H9 (cell line): ENCODE data around the gene DEPDC5. TPM values are rescaled to one million over a fixed set of nuclear protein-coding genes. Genes with fewer than 3 reads are reported as not detected.

Experiments used
- DNase-seq: peaks from one replicate; pipeline ENCODE4 v3.0.0-alpha.2; 2017
- H2AFZ ChIP-seq: one replicate; pipeline ENCODE4 v1.6.1; 2013; ENCODE audit warnings: mild to moderate bottlenecking, low read length, control low read depth, moderate library complexity
- H2AK5ac ChIP-seq: 2 replicates; pipeline ENCODE4 v1.6.1; 2013; ENCODE audit warnings: low read length, control low read depth, mixed read lengths; ENCODE audit not compliant: insufficient read length
- H2BK120ac ChIP-seq: one replicate; pipeline ENCODE4 v1.6.1; 2013; ENCODE audit warnings: low read depth, mild to moderate bottlenecking, low read length, control low read depth, inconsistent platforms; ENCODE audit not compliant: poor library complexity, severe bottlenecking
- H2BK12ac ChIP-seq: 2 replicates; pipeline ENCODE4 v1.6.1; 2013; ENCODE audit warnings: low read length, control low read depth, mixed read lengths, low read depth; ENCODE audit not compliant: insufficient read length
- H2BK15ac ChIP-seq: 2 replicates; pipeline ENCODE4 v1.6.1; 2013; ENCODE audit warnings: low read depth, low read length, control low read depth
- H2BK20ac ChIP-seq: one replicate; pipeline ENCODE4 v1.6.1; 2013; ENCODE audit warnings: low read depth, mild to moderate bottlenecking, low read length, control low read depth, inconsistent platforms; ENCODE audit not compliant: poor library complexity, severe bottlenecking
- H2BK5ac ChIP-seq: 2 replicates; pipeline ENCODE4 v1.6.1; 2013; ENCODE audit warnings: low read length, control low read depth, mixed read lengths; ENCODE audit not compliant: insufficient read length
- H3K14ac ChIP-seq: 2 replicates; pipeline ENCODE4 v1.6.1; 2013; ENCODE audit warnings: low read length, control low read depth; ENCODE audit not compliant: insufficient read depth
- H3K18ac ChIP-seq: 2 replicates; pipeline ENCODE4 v1.6.1; 2013; ENCODE audit warnings: low read depth, mild to moderate bottlenecking, mixed read lengths, low read length, control low read depth; ENCODE audit not compliant: insufficient read length
- H3K23ac ChIP-seq: 2 replicates; pipeline ENCODE4 v1.6.1; 2013; ENCODE audit warnings: low read length, control low read depth, mixed read lengths, low read depth; ENCODE audit not compliant: insufficient read length
- H3K23me2 ChIP-seq: 2 replicates; pipeline ENCODE4 v1.6.1; 2013; ENCODE audit warnings: low read depth, mild to moderate bottlenecking, mixed read lengths, low read length, control low read depth; ENCODE audit not compliant: insufficient read length, poor library complexity, severe bottlenecking
- H3K27ac ChIP-seq: 2 replicates; pipeline ENCODE4 v1.5.1; 2013; ENCODE audit warnings: low read length, control low read depth, mixed read lengths, low read depth; ENCODE audit not compliant: insufficient read length
- H3K27me3 ChIP-seq: 2 replicates; pipeline ENCODE4 v1.6.1; 2013; ENCODE audit warnings: low read length, control low read depth, inconsistent platforms; ENCODE audit not compliant: insufficient read depth
- H3K4ac ChIP-seq: 2 replicates; pipeline ENCODE4 v1.6.1; 2013; ENCODE audit warnings: low read depth, mild to moderate bottlenecking, control low read depth, inconsistent platforms, low read length, moderate library complexity
- H3K4me1 ChIP-seq: 2 replicates; pipeline ENCODE4 v1.6.1; 2013; ENCODE audit warnings: low read length, control low read depth, inconsistent platforms; ENCODE audit not compliant: insufficient read depth
- H3K4me2 ChIP-seq: 2 replicates; pipeline ENCODE4 v1.6.1; 2013; ENCODE audit warnings: low read length, control low read depth, mixed read lengths; ENCODE audit not compliant: insufficient read length, insufficient read depth
- H3K56ac ChIP-seq: 2 replicates; pipeline ENCODE4 v1.6.1; 2013; ENCODE audit warnings: low read depth, mild to moderate bottlenecking, mixed read lengths, low read length, control low read depth; ENCODE audit not compliant: insufficient read length
- H3K79me1 ChIP-seq: 2 replicates; pipeline ENCODE4 v1.6.1; 2013; ENCODE audit warnings: low read depth, mild to moderate bottlenecking, moderate library complexity, low read length, control low read depth, inconsistent platforms; ENCODE audit not compliant: insufficient read depth, poor library complexity, severe bottlenecking
- H3K79me2 ChIP-seq: 2 replicates; pipeline ENCODE4 v1.6.1; 2013; ENCODE audit warnings: low read length, control low read depth, inconsistent platforms; ENCODE audit not compliant: insufficient read depth
- H3K9ac ChIP-seq: 2 replicates; pipeline ENCODE4 v1.6.1; 2013; ENCODE audit warnings: low read length, control low read depth, mixed read lengths; ENCODE audit not compliant: insufficient read length; ENCODE audit errors: extremely low read depth
- H3K9me3 ChIP-seq: one replicate; pipeline ENCODE4 v1.6.1; 2013; ENCODE audit warnings: low read depth, low read length, inconsistent platforms; ENCODE audit not compliant: control insufficient read depth
- H3T11ph ChIP-seq: one replicate; pipeline ENCODE4 v1.6.1; 2013; ENCODE audit warnings: mild to moderate bottlenecking, low read length, control low read depth, inconsistent platforms
- H4K20me1 ChIP-seq: one replicate; pipeline ENCODE4 v1.6.1; 2013; ENCODE audit not compliant: control insufficient read depth, insufficient read length, insufficient read depth
- H4K5ac ChIP-seq: 2 replicates; pipeline ENCODE4 v1.6.1; 2013; ENCODE audit warnings: low read depth, mild to moderate bottlenecking, mixed read lengths, low read length, control low read depth; ENCODE audit not compliant: insufficient read length
- H4K8ac ChIP-seq: replicated peaks from 2 replicates; pipeline ENCODE4 v1.6.1; 2013; ENCODE audit warnings: low read length, control low read depth, mixed read lengths, low read depth; ENCODE audit not compliant: insufficient read length
- H4K91ac ChIP-seq: 2 replicates; pipeline ENCODE4 v1.6.1; 2013; ENCODE audit warnings: low read depth, mild to moderate bottlenecking, moderate library complexity, mixed read lengths, low read length, control low read depth; ENCODE audit not compliant: insufficient read length
- H3K27ac Mint-ChIP-seq, 3 experiments: 2 replicates in 2 of 3; 3 replicates in 1 of 3; pipeline ENCODE4 v1.8.0; 2020 to 2021; ENCODE audit warnings: mixed read lengths in 3 of 3, mild to moderate bottlenecking in 1 of 3, moderate library complexity in 1 of 3
- H3K27me3 Mint-ChIP-seq: 2 replicates; pipeline ENCODE4 v1.8.0; 2021; ENCODE audit warnings: low read depth, mild to moderate bottlenecking, moderate library complexity, mixed read lengths
- H3K36me3 Mint-ChIP-seq, 3 experiments: 2 replicates in 2 of 3; 3 replicates in 1 of 3; pipeline ENCODE4 v1.8.0; 2020 to 2021; ENCODE audit warnings: low read depth in 3 of 3, mixed read lengths in 3 of 3; ENCODE audit not compliant: insufficient read depth in 1 of 3
- H3K4me1 Mint-ChIP-seq, 2 experiments: 2 replicates each; pipeline ENCODE4 v1.8.0; 2020; ENCODE audit warnings: mixed read lengths in 2 of 2
- H3K4me3 Mint-ChIP-seq, 2 experiments: 2 replicates in 1 of 2; 3 replicates in 1 of 2; pipeline ENCODE4 v1.8.0; 2020 to 2021; ENCODE audit warnings: mild to moderate bottlenecking in 2 of 2, mixed read lengths in 2 of 2, moderate library complexity in 1 of 2
- H3K9me3 Mint-ChIP-seq, 2 experiments: 2 replicates in 1 of 2; 3 replicates in 1 of 2; pipeline ENCODE4 v1.8.0; 2020; ENCODE audit warnings: mild to moderate bottlenecking in 2 of 2, mixed read lengths in 2 of 2, moderate library complexity in 1 of 2
- WGBS: extraction: QIAGEN DNeasy Blood & Tissue Kit; methylation state at CpG from one replicate; pipeline ENCODE4 v1.1.7; 2013; ENCODE audit warnings: missing lambda C conversion rate, low lambda C conversion rate, mixed read lengths; ENCODE audit not compliant: insufficient read length; ENCODE audit errors: extremely low coverage; 5-methylcytosine and 5-hydroxymethylcytosine counted together
- total RNA-seq: library from RNA; stranded (reverse); gene quantifications from 2 replicates; pipeline ENCODE4 v1.2.1, GENCODE V29; 2021
- TF ChIP-seq, protein P1 (sequence below): fragments of 200-600 bp; sonication (generic); conservative IDR thresholded peaks from 3 replicates; pipeline ENCODE4 v1.8.0; 2021; ENCODE audit warnings: antibody characterized with exemption, mild to moderate bottlenecking

DEPDC5 gene
- total RNA-seq, 1 experiment from 2014 or later = 29.2 TPM

DNA sequence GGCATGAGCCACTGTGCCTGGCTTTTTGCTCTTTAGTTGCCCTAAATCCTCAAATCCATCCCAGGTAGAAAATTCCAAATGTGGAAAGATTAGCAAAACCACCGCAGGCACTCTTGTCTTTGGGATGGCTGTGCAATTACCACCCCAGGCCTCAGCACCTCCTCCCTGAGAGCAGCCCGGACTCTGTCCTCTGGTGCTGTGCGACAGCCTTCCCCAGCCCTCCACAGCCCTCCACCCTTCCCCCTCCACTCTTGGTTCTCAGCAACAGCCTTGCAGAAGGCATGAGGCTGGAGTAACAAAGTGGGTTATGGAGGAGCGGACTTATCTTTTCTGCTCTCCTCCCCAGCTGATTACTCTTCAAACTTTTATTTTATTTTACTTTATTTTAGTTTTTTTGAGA, 145.8 kb downstream of the DEPDC5 start:
- H2BK15ac ChIP-seq = no peak overlapping the region
- H3K4me1 ChIP-seq = peaks cover 5% of the 10 kb centered on the region; the same call in 1 of the 2 replicates
- H2AK5ac ChIP-seq = no peak overlapping the region
- peaks cover 9 to 23% of the 10 kb centered on the region in 2 experiments; a peak in 3 of 4 replicates for H3K4me1 Mint-ChIP-seq
- no peak overlapping the region for H2BK12ac ChIP-seq
- no peaks in the 10 kb centered on the region for H3K27me3 Mint-ChIP-seq
- no peak overlapping the region for H4K91ac ChIP-seq
- H2AFZ ChIP-seq = no peak overlapping the region
- TF ChIP-seq, protein P1, sequence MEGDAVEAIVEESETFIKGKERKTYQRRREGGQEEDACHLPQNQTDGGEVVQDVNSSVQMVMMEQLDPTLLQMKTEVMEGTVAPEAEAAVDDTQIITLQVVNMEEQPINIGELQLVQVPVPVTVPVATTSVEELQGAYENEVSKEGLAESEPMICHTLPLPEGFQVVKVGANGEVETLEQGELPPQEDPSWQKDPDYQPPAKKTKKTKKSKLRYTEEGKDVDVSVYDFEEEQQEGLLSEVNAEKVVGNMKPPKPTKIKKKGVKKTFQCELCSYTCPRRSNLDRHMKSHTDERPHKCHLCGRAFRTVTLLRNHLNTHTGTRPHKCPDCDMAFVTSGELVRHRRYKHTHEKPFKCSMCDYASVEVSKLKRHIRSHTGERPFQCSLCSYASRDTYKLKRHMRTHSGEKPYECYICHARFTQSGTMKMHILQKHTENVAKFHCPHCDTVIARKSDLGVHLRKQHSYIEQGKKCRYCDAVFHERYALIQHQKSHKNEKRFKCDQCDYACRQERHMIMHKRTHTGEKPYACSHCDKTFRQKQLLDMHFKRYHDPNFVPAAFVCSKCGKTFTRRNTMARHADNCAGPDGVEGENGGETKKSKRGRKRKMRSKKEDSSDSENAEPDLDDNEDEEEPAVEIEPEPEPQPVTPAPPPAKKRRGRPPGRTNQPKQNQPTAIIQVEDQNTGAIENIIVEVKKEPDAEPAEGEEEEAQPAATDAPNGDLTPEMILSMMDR = no peak
- H3T11ph ChIP-seq = no peak overlapping the region
- H3K9ac ChIP-seq = no peak overlapping the region
- no peaks in the 10 kb centered on the region for H3K9me3 ChIP-seq
- H3K4me2 ChIP-seq = no peak overlapping the region
- H2BK20ac ChIP-seq = no peak overlapping the region
- no peak overlapping the region for H3K23ac ChIP-seq
- H3K4me3 Mint-ChIP-seq = no peak overlapping the region
- H3K14ac ChIP-seq = no peak overlapping the region; the same call in 1 of the 2 replicates
- WGBS = no CpG with 5 or more reads among the region's 4 CpGs
- no peak overlapping the region for H3K4ac ChIP-seq
- no peaks in the 10 kb centered on the region for H3K9me3 Mint-ChIP-seq
- no peaks in the 10 kb centered on the region for H3K79me2 ChIP-seq
- no peak overlapping the region for H2BK5ac ChIP-seq
- no peak overlapping the region for H3K18ac ChIP-seq
- H3K79me1 ChIP-seq = no peaks in the 10 kb centered on the region
- no peak overlapping the region for H4K8ac ChIP-seq
- no peak overlapping the region for H3K27ac ChIP-seq
- H2BK120ac ChIP-seq = no peak overlapping the region
- H4K5ac ChIP-seq = no peak overlapping the region
- DNase-seq = no peak
- peak overlapping the region in 1 of 3 experiments; percentile 89; a peak in 1 of 7 replicates for H3K27ac Mint-ChIP-seq
- H3K36me3 Mint-ChIP-seq = peaks cover 2 to 19% (median 10%) of the 10 kb centered on the region in 3 experiments; a peak in 5 of 7 replicates
- no peaks in the 10 kb centered on the region for H3K27me3 ChIP-seq
- no peaks in the 10 kb centered on the region for H3K23me2 ChIP-seq
- no peaks in the 10 kb centered on the region for H4K20me1 ChIP-seq
- H3K56ac ChIP-seq = no peak overlapping the region
